ENCODE measurements around the gene CLASRP.
"Not testable (repeated sequence)": the region's sequence is repeated elsewhere in the genome, so short reads cannot be mapped to it uniquely, and the experiment has no call there.

The CLASRP gene

GRCh38 chr19:45106363-45106762, 67.5 kb downstream of the CLASRP start:
- not testable (repeated sequence) for DNase-seq

DNA sequence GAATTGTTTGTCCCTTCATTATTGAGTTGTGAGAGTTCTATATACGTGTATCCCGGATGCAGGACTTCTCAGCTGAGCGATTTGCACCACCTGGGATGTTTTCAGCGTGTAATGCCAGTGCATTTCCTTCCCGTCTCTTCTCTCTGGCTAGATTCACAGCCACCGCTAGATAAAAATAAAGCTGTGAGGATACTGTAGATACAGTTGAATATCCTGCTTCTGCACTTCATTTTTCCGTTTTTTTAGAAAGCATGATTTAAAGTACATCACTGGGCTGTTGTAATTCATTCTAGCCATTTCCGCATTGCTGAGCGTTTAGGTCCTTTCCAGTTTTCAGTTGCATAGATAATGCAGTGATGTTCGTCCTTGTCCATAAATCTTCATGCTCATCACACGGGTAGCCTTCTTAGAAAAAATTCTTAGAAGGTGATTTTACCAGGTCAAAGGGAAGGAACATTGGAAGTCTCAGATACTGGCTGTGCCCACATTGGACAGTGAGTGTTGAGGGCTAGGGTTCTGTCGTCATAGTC, 68.8 kb downstream of the CLASRP start:
- no peak for DNase-seq

DNA sequence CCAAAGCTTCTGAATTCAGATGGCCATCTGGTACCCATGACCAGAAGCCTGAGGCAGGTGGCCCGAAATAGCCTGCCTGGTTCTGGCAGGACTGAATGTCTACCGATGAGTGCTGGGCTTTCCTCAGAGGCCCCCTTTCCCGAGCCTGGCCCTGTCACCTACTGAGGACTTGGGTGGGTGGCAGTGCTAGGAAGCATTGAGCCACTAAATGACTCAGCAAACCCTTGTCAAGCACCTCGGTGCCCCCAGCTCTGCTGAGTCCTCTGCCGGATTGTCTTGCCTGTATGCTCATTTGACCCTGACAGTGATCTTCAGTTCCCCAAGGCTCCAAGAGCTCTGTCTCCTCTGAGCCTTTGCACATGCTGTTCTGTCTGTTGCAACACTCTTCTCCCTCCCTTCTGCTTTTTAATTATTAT, 72.0 kb downstream of the CLASRP start:
- DNase-seq, result no peak

GRCh38 chr19:45112111-45112827, 73.4 kb downstream of the CLASRP start:
- no peak for DNase-seq

DNA sequence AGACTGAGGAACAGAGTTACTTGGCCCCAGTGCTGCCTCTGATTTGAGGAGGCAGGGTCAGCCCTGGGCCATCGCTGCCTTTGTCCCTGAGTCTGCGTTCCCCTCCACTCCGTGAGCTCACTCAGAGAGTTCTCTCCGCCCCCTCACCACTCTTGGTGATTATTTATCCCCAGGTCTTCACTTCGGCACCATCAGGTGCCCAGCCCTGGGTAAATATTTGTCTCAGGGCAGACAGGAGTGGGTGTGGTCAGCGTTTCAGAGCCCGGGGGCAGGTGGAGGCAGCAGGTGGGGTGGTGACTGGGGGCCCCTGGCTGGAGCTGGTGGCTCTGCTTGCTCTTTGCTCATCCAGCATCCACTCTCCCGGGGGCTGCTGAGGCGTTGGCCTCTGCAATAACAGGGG, 74.8 kb downstream of the CLASRP start:
- DNase-seq, result no peak

DNA sequence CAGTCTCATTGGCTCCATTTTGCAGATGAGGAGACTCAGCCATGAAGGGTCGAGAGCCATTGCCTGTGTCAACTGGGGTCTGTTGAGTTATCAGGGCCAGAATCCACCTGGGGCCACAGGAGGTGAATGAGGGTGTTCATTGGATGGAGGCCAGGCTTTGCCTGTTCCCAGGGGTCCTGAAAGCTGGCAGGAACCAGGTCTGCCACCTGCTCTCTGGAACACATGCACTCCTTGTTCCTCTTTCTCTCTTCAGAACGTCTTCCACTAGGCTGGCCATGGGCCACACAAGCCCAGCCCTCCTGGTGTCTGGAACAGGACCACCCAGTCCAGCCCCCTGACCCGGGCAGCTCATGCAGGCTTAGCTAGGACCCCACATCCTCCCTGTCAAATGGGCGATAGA, 75.3 kb downstream of the CLASRP start:
- no peak for DNase-seq

DNA sequence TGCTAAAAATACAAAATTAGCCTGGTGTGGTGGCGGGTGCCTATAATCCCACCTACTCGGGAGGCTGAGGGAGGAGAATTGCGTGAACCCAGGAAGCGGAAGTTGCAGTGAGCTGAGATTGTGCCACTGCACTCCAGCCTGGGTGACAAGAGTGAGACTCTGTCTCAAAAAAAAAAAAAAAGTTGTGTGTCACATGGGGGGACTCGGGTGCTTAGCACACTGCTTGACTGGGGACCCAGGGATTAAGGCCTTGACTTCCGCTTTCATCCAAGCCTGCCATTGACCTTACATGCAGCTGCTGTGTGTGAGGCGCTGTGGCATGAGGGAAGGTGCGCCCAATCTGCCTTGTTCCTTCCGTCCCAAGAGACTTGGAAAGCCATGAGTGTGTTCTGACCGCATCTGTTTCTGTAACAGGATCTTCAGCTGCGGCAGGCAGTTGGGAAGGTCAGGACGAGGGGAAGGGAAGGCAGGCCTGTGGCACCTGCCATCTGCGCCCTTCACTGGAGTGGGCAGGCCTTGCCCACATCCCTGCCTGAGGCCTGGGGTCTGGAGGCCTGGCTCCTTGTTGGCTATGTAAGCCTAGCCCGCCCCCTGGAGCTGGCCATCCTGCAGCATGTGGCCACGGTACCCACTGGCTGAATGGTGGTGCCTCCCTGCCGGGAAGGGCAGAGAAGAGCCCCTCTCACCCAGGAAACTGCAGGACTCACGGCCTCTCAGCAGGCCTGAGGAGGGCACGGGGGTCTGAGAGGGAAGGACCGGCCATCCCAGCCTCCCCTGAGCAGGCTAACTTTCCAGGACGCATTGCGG, 77.2 kb downstream of the CLASRP start:
- DNase-seq, result no peak

GRCh38 chr19:45117167-45117594, 78.3 kb downstream of the CLASRP start:
- DNase-seq, result peak; percentile 29

DNA sequence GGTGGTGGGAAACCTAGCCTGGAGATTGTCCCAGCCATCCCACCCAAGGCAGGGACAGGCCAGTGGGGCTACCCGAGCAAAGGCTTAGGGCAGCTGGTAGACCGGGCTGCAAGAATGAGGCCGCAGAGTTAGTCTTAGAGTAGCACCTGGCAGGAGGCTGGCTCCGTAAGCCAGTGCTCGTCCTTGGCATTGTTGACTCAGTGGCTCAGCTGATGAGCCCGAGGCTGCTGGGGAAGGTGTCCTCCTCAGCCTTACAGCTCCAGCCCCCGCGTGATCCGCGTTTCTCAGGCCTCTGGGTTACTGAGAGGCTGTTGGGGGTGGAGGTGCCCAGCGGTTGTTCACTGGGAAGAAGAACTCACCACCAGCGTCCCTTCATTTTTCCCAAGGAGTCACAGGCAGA, 78.8 kb downstream of the CLASRP start:
- DNase-seq, result no peak

- no peak for DNase-seq
Observed at GRCh38 chr19:45118106-45118505, 79.3 kb downstream of the CLASRP start.

DNA sequence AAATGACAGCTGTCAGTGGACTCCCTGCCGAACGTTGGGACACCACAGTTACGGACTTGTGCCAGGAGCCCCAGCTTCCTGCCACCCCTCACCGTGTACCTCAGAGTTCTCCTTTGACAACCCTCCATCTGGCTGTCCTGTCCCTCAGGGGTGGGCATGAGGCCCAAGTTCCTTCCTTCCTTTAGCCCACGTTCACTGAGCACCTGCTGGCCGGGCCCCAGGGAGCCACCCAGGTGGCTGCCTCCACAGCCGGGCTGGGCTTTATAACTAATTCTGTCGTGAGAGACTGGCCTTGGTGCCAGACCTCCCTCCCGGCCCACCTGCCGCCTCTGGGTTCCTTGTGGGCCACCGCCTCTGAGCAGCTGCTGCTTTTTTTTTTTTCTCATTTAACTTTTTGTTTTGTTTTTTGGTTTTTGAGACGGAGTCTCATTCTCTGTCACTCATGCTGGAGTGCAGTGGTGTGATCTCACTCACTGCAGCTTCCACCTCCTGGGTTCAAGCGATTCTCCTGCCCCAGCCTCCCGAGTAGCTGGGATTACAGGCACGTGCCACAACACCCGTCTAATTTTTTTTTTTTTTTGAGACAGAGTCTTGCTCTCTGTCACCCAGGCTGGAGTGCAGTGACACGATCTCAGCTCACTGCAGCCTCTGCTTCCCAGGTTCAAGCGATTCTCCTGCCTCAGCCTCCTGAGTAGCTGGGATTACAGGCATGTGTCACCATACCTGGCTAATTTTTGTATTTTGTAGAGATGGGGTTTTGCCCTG, 79.9 kb downstream of the CLASRP start:
- not testable (repeated sequence) for DNase-seq

DNA sequence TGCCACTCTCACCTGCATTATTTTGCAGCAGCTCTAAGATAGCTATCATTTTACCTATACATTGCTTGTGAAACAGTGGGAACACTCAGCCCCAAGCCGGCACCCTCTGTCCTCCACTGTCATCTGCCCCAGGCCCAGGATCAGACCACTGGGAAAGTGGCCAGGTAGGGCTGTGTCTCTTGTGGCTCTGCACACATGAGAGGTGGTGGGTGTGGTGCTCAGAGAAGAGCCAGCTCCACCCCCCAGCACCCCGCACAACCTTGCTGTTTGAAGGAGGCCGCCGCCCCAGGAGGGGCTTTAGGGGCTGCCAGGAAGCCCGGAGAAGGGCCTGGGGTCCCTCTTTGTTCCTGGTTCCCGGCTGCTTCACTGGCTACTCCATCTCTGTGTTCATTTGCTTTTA, 80.7 kb downstream of the CLASRP start:
- no peak for DNase-seq

Data from CD4-positive, alpha-beta T cell treated with Interleukin-15 for 1 hour (primary cell).